Measurements from ENCODE around the gene KCTD1. TPM values are rescaled to one million over a fixed set of nuclear protein-coding genes. Genes with fewer than 3 reads are reported as not detected.

Gene KCTD1
- total RNA-seq, 1 donor from 2014 or later: 1.3 TPM

DNA sequence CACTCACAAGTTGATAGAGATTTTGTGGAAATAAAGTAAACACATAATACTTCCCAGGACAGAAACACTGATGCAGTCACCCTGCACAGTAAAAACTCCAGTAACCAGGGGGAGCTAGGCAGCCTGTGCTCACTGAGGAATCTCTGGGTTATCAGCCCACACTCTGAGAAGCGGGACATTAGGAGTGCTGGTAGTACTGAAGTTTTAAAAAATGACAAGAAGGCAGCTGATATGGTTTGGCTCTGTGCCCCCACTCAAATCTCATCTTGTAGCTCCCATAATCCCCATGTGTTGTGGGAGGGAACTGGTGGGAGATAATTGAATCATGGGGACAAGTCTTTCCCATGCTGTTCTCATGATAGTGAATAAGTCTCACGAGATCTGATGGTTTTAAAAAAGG is 31.4 kb downstream of the KCTD1 start:
- TF ChIP-seq CTCF (IDR thresholded peaks at IDR 0.05): no peak
- no peaks in the 10 kb centered on the region for H3K36me3 ChIP-seq
- no peaks in the 10 kb centered on the region for H3K4me1 ChIP-seq
- H3K27me3 ChIP-seq: no peaks in the 10 kb centered on the region
- intact Hi-C loops (cut with DNase I): no loop called here
- no peak overlapping the region for H3K27ac ChIP-seq
- no peaks in the 10 kb centered on the region for H3K9me3 ChIP-seq
- no peak overlapping the region for H3K4me3 ChIP-seq
- no peak for DNase-seq (ENCODE audit: low spot score in 2 of 2)

- no peak for DNase-seq (ENCODE audit: low spot score in 2 of 2)
- Histone ChIP-seq H3K36me3 (no peaks in the 10 kb centered on the region), H3K9me3 (no peaks in the 10 kb centered on the region), H3K4me3 (no peak overlapping the region), H3K27me3 (no peaks in the 10 kb centered on the region), H3K27ac (no peak overlapping the region), H3K4me1 (no peaks in the 10 kb centered on the region)
- no peak for TF ChIP-seq CTCF (IDR thresholded peaks at IDR 0.05)
- intact Hi-C loops (cut with DNase I): no loop called here
Observed at GRCh38 chr18:26515643-26516487, 32.5 kb downstream of the KCTD1 start.

DNA sequence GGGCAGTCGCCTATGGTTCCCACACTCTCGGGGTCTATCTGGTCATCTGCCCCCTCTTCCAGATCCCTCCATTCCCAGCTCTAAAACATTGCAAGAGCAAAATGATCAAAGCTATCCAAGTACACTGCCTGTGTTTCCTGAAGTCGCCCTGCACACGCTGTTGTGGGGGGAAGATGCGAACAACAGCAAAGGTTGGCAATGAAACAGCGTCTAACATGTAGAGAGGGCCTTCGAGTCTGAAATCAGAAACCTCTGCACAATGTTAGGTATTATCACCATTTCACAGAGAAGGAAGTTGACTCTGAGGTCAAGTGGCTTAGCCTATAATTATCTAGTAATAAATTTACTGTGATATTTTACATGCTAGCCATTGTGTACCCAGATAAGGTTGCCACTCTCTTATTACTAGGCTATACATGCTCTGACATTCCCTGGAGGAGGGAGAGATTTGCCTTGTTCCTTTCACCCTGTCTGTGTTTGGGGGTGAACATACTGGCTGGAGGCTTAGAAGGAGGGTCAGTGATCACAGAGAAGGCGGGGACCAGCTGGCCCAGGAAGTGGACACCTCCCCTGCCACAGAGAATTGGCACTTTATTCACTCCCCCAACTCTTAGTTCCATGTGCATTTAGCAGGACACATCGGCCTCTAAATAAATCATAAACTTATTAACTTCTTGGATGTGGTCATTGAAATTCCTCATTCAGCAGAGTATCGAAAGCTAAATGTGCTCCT is 36.8 kb downstream of the KCTD1 start:
- H3K36me3 ChIP-seq: no peaks in the 10 kb centered on the region
- H3K4me1 ChIP-seq: no peaks in the 10 kb centered on the region
- no peak for TF ChIP-seq CTCF (IDR thresholded peaks at IDR 0.05)

GRCh38 chr18:26510337-26510736 is 38.0 kb downstream of the KCTD1 start:
- no peak for TF ChIP-seq CTCF (IDR thresholded peaks at IDR 0.05)
- no peak for DNase-seq (ENCODE audit: low spot score in 2 of 2)
- no peak overlapping the region for H3K27ac ChIP-seq
- intact Hi-C loops (cut with DNase I): no loop called here
- no peaks in the 10 kb centered on the region for H3K27me3 ChIP-seq
- H3K36me3 ChIP-seq: no peaks in the 10 kb centered on the region
- H3K4me1 ChIP-seq: no peaks in the 10 kb centered on the region
- no peaks in the 10 kb centered on the region for H3K9me3 ChIP-seq
- H3K4me3 ChIP-seq: no peak overlapping the region

More for the DNA sequence above, 36.8 kb downstream of the KCTD1 start:
- DNase-seq (ENCODE audit: low spot score in 2 of 2): no peak
- Histone ChIP-seq H3K4me3 (no peak overlapping the region), H3K27ac (no peak overlapping the region), H3K27me3 (no peaks in the 10 kb centered on the region), H3K9me3 (no peaks in the 10 kb centered on the region)
- intact Hi-C loops (cut with DNase I): no loop called here

DNA sequence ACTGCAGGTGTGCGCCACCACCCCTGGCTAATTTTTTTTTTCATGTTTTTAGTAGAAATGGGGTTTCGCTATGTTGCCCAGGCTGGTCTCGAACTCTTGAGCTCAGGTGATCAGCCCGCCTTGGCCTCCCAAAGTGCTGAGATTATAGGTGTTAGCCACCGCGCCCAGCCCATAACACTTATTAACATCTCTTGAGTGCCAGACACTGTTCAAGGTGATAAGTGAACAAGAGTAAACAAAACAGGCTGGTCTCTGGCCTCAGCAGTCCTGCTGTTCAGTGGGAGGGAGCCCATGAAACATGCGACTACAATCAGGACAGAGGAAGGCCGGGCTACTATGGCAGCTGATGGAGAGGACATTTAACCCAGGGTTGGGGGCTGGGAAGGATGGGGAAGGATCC is 42.3 kb downstream of the KCTD1 start:
- DNase-seq (ENCODE audit: low spot score in 2 of 2): no peak
- no peak for TF ChIP-seq CTCF (IDR thresholded peaks at IDR 0.05)
- H3K4me1 ChIP-seq: no peaks in the 10 kb centered on the region
- intact Hi-C loops (cut with DNase I): no loop called here
- no peaks in the 10 kb centered on the region for H3K36me3 ChIP-seq
- no peaks in the 10 kb centered on the region for H3K9me3 ChIP-seq
- H3K27me3 ChIP-seq: no peaks in the 10 kb centered on the region
- no peak overlapping the region for H3K27ac ChIP-seq
- no peak overlapping the region for H3K4me3 ChIP-seq
